ENCODE data around the gene LTA4H.

DNA sequence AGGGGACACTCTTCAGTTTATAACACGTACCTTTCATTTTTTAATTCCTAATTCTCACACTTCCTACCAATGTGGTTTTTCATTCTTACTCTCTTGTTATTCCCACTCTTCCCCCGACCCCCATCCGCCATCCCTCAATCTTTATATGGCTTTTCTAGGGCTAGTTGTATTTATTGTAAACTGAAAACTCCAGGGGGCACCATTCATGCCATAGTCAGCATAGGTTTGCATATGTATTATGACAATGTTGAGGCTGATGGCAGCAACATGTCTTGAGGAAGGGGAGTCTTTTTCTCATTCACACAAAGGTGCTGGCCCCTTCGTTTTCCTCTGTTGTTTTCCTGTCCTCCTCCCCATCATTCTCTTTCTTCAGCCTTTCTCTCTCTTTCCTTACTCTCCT lies 27.7 kb upstream of the LTA4H start:
- no peak for TF ChIP-seq EZH2 (IDR thresholded peaks at IDR 0.05; ENCODE audit: insufficient read depth, poor library complexity, severe bottlenecking)
- no peak for TF ChIP-seq EZH2phosphoT487 (IDR thresholded peaks at IDR 0.05; ENCODE audit: insufficient read depth, low read depth)
